ENCODE data around the gene TCF3.
"Not testable (repeated sequence)": the region's sequence is repeated elsewhere in the genome, so short reads cannot be mapped to it uniquely, and the experiment has no call there.

TCF3 gene

DNA sequence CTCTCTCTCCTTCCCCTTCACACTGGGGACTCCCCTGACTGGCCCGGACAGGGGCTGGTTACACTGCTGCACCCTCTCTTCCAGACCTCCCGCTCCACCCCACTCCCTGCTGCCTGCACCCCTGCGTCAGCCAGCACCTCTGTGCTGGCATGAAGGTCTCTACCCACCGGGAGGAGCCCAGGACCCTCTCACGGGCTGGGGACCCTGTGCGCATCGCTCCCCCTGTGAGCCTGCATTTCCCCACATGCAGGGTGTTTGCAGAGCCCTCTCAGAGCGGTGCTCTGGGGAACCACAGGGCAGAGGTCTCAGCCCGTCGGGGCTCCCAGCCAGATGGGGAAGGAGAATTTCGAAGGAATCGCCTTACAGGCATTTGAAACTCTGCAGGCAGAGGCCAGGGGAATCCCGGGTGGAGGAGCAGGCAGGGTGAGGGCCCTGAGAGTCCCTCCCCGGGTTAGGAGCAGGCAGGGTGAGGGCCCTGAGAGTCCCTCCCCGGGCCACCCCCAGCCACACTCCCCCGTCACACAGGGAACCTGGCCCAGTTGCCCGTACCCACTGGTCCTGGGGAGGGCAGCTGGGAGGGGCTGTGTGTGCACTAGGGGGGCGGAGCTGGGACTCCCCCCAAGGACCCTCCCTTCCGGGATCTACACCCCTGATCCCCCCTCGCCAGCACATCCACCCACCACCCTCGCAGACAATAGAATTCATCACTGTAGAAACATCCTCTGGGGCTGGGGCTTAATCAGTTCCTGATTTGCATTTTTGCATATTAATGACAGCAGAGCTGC is 16.3 kb upstream of the TCF3 start:
- Mint-ChIP-seq H3K4me3 (peak overlapping the region; percentile 16), H3K4me1 (peaks cover 16% of the 10 kb centered on the region)
- DNase-seq (ENCODE audit: low spot score in 2 of 2): no peak

DNA sequence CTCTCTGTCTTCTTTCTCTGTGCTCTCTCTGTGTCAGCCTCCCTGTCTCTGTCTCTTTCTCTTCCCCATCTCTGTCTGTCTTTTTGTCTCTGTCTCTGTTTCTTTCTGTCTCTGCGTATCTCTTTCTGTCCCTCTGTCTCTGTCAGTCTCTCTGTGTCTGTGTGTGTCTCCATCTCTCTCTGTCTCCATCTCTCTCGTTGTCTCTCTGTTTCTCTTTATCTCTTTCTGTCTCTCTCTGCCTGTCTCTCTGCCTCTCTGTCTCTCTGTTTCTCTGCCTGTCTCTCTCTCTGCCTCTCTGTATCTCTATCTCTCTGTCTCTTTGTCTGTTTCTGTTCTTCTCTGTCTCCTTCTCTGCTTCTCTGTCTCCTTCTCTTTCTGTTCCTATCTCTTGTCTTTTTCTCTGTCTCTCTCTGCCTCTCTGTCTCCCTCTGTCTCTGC is 15.7 kb upstream of the TCF3 start:
- no peak overlapping the region for H3K27ac Mint-ChIP-seq (ENCODE audit: low read depth)
- peak overlapping the region; percentile 7 for H3K4me3 Mint-ChIP-seq
- peaks cover 4% of the 10 kb centered on the region for H3K36me3 Mint-ChIP-seq (ENCODE audit: insufficient read depth)
- H3K27me3 Mint-ChIP-seq: peaks cover 40% of the 10 kb centered on the region
- H3K9me3 Mint-ChIP-seq: no peaks in the 10 kb centered on the region
- peaks cover 16% of the 10 kb centered on the region for H3K4me1 Mint-ChIP-seq
- DNase-seq (ENCODE audit: low spot score in 2 of 2) (no peak), ATAC-seq (replicated peaks; ENCODE audit: extremely low read depth, poor library complexity, severe bottlenecking) (no peak)

More for the DNA sequence above, 16.3 kb upstream of the TCF3 start:
- no peak overlapping the region for H3K27ac Mint-ChIP-seq (ENCODE audit: low read depth)
- ATAC-seq (replicated peaks; ENCODE audit: extremely low read depth, poor library complexity, severe bottlenecking): peak; percentile 70
- peaks cover 46% of the 10 kb centered on the region for H3K27me3 Mint-ChIP-seq
- H3K36me3 Mint-ChIP-seq (ENCODE audit: insufficient read depth): peaks cover 5% of the 10 kb centered on the region
- no peaks in the 10 kb centered on the region for H3K9me3 Mint-ChIP-seq

DNA sequence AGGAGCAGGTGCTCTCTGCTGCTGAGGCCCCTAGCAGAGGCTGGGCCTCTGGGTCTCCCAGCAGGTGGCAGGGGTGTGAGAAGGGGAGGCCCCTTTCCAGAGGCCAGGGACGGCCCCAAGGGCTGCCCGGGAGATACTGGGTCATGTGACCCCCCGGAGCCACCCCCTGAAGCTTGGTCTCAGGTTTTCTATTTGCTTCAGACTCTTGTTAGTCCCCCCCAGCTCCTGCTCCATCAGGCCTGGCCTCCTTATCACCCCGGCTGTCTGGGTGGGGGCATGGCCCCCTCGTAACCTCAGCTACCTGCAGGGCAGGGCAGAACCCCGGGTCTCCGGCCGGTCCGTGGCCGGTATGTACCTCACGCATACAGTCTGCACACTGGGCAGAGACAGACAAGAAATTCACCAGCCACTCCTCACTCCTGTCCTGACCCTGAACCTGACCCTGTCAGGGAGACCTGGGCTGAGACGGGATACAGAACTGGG is 13.2 kb upstream of the TCF3 start:
- H3K36me3 Mint-ChIP-seq (ENCODE audit: insufficient read depth): peaks cover 3% of the 10 kb centered on the region
- H3K27ac Mint-ChIP-seq (ENCODE audit: low read depth): no peak overlapping the region
- H3K27me3 Mint-ChIP-seq: peaks cover 35% of the 10 kb centered on the region
- H3K9me3 Mint-ChIP-seq: no peaks in the 10 kb centered on the region
- ATAC-seq (replicated peaks; ENCODE audit: extremely low read depth, poor library complexity, severe bottlenecking) (no peak), DNase-seq (ENCODE audit: low spot score in 2 of 2) (no peak)
- peaks cover 16% of the 10 kb centered on the region for H3K4me1 Mint-ChIP-seq
- no peak overlapping the region for H3K4me3 Mint-ChIP-seq

DNA sequence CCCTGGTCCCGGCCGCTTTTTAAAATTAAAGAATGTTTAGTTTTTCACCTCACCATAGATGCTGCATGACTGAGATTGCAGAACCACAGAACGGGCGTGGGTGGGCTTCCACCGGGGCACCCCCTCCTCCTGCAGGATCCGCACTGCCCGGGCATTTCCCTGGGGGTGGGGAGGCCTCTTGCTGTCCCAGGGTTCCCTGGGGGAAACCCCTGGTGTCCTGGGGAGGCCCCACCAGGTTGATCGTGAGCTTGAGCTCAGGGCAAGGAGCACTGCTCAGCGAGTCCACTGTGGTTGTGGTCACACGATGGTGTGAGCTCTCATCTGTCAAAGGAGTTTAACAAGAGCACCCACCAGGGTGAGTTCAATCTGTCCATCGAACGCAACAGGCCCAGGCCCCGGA is 11.4 kb upstream of the TCF3 start:
- ATAC-seq (replicated peaks; ENCODE audit: extremely low read depth, poor library complexity, severe bottlenecking): no peak
- no peaks in the 10 kb centered on the region for H3K36me3 Mint-ChIP-seq (ENCODE audit: insufficient read depth)
- H3K4me3 Mint-ChIP-seq: no peak overlapping the region
- H3K27me3 Mint-ChIP-seq: peaks cover 25% of the 10 kb centered on the region
- no peaks in the 10 kb centered on the region for H3K9me3 Mint-ChIP-seq
- H3K27ac Mint-ChIP-seq (ENCODE audit: low read depth): no peak overlapping the region
- no peak for DNase-seq (ENCODE audit: low spot score in 2 of 2)
- H3K4me1 Mint-ChIP-seq: peaks cover 12% of the 10 kb centered on the region

DNA sequence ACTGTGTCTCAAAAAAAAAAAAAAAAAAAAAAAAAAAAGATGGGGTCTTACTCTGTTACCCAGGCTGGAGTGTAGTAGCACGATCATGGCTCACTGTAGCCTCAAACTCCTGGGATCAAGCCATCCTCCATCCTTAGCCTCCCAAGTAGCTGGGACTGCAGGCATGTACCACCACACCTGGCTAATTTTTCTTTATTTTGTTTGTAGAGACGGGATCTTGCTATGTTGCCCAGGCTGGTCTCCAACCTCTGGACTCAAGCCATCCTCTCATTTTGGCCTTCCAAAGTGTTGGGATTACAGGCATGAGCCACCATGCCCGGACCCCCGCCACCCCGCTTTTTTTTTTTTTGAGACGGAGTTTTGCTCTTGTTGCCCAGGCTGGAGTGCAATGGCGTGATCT is 10.8 kb upstream of the TCF3 start:
- peaks cover 25% of the 10 kb centered on the region for H3K27me3 Mint-ChIP-seq
- not testable (repeated sequence) for H3K9me3 Mint-ChIP-seq; H3K4me1 Mint-ChIP-seq; ATAC-seq (replicated peaks; ENCODE audit: extremely low read depth, poor library complexity, severe bottlenecking); H3K36me3 Mint-ChIP-seq (ENCODE audit: insufficient read depth); DNase-seq (ENCODE audit: low spot score in 2 of 2); H3K27ac Mint-ChIP-seq (ENCODE audit: low read depth); H3K4me3 Mint-ChIP-seq

DNA sequence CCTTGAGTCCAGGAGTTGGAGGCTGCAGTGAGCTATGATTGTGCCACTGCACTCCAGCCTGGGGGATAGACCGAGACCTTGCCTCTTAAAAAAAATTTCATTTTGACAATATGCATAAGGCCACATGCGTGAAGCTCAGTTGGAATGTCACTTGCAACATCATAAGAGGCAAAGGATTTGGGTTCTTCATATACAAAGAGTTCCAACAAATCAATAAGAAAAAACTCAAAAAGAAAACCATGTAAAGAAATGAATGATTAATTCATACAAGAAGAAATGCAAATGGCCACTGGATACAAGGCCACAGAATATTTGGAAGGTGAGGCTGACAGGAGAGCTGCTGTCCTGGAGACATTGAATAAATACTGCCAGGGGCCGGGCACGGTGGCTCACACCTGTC is 9.6 kb upstream of the TCF3 start:
- peaks cover 20% of the 10 kb centered on the region for H3K27me3 Mint-ChIP-seq
- H3K9me3 Mint-ChIP-seq: no peaks in the 10 kb centered on the region
- no peak overlapping the region for H3K4me3 Mint-ChIP-seq
- ATAC-seq (replicated peaks; ENCODE audit: extremely low read depth, poor library complexity, severe bottlenecking) (no peak), DNase-seq (ENCODE audit: low spot score in 2 of 2) (no peak)
- H3K4me1 Mint-ChIP-seq: no peaks in the 10 kb centered on the region
- H3K27ac Mint-ChIP-seq (ENCODE audit: low read depth): no peak overlapping the region
- H3K36me3 Mint-ChIP-seq (ENCODE audit: insufficient read depth): no peaks in the 10 kb centered on the region

DNA sequence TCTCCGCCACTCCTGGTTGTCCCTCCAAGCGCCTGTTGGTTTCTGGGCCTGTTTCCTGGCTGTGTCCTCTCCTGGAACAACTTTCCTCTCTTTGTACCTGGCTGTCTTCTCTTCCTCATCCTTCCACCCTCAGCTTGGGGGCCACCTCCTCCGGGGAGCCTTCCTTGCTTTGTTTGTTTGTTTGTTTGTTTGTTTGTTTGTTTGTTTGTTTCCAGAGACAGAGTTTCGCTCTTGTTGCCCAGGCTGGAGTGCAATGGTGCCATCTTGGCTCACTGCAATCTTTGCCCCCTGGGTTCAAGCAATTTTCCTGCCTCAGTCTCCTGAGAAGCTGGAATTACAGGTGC is 6.6 kb upstream of the TCF3 start:
- DNase-seq (ENCODE audit: low spot score in 2 of 2): no peak
- Mint-ChIP-seq H3K4me3 (no peak overlapping the region), H3K36me3 (ENCODE audit: insufficient read depth) (peaks cover 1% of the 10 kb centered on the region), H3K27me3 (peaks cover 25% of the 10 kb centered on the region), H3K9me3 (no peaks in the 10 kb centered on the region), H3K4me1 (no peaks in the 10 kb centered on the region), H3K27ac (ENCODE audit: low read depth) (no peak overlapping the region)
- no peak for ATAC-seq (replicated peaks; ENCODE audit: extremely low read depth, poor library complexity, severe bottlenecking)

DNA sequence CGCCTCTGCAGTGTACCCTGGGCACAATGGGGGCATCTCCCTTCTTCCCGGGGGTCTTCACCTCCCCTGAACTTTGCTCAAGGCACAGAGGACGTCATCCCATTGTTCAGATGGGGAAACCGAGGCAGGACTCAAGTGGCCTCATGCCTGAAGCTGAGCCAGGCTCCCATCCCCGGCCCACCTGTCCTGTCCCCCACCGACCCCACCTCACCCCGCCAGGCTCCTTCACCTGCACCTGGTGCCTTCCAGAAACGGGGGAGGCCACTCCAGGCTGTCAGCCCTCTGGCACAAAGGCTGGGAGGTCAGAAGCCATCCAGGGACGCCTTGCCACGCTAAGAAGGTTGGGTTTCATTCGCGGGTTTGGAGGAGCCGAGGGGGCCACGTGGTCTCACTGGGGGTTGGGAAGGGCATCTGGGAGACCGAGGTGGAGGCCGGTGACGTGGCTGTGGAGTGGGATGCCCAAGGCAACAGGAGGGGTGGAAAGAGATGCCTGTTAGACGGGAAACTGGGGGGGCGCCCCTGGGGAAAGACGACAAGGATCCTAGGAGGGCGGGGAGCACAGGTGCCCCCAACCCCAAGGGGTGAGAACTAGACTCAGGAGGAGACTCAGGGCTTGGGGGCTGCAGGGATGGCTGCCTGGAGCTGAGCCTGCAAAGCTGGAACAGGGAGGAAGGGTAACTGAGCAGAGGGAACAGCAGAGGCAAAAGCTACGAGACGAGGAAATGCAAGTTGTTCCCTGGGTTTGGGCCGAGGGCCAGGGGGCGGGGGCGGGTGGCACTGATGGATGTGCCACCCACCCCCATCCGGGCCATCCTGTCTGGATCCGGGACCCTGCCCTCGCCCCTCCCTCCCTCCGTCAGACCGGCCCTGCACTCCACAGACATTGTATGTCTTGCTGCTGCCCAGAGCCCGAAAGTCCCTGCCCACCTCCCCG is 6.0 kb upstream of the TCF3 start:
- Mint-ChIP-seq H3K4me1 (no peaks in the 10 kb centered on the region), H3K27ac (ENCODE audit: low read depth) (no peak overlapping the region), H3K4me3 (no peak overlapping the region), H3K9me3 (no peaks in the 10 kb centered on the region), H3K27me3 (peaks cover 25% of the 10 kb centered on the region), H3K36me3 (ENCODE audit: insufficient read depth) (peaks cover 1% of the 10 kb centered on the region)
- ATAC-seq (replicated peaks; ENCODE audit: extremely low read depth, poor library complexity, severe bottlenecking) (no peak), DNase-seq (ENCODE audit: low spot score in 2 of 2) (no peak)

DNA sequence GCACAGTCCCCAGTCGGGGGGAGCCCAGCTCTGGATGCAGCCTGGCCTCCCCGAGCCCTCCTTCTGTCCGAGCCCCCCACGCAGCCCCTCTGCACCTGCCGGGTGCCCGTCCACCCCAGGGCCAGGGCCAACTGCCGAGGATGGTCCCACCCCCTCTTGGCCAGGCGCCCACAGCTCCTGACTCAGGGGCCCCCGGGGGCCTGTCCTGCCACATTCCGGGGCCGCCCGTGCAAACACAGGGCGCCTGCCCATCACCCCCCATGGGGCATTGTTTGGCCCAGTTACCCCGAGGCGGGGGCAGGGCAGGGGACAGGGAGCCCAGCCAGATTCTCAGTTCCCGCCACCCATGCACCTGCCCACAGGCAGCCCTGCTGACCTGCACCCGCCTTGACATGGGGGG is 5.3 kb upstream of the TCF3 start:
- no peaks in the 10 kb centered on the region for H3K9me3 Mint-ChIP-seq
- peaks cover 7% of the 10 kb centered on the region for H3K36me3 Mint-ChIP-seq (ENCODE audit: insufficient read depth)
- no peak overlapping the region for H3K27ac Mint-ChIP-seq (ENCODE audit: low read depth)
- H3K4me1 Mint-ChIP-seq: no peaks in the 10 kb centered on the region
- DNase-seq (ENCODE audit: low spot score in 2 of 2) (no peak), ATAC-seq (replicated peaks; ENCODE audit: extremely low read depth, poor library complexity, severe bottlenecking) (no peak)
- peaks cover 25% of the 10 kb centered on the region for H3K27me3 Mint-ChIP-seq
- no peak overlapping the region for H3K4me3 Mint-ChIP-seq

DNA sequence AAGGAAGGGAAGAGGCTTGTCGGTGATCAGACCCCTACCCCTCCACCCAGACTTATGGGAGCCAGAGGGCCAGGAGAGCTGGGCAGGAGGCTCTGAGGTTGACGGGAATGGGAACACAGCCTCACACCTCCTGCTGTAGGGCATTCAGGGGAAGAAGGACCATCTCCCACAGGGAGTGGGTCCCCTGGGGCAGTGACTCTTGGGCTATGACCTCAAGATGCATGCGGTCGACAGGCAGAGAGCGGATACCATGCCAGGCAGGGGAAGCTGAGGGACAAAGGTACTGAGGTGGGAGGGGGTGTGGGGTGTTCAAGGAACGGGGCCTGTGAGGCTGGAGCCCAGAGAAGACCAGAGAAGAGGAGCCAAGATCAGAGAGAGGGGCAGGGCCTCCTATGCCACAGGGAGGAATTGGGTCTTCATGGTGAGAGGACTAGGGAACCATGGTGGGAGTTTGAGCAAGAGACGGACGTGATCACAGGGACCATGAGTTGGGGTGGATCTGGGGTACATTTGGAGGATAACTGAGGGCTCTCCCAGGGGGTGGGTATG is 4.6 kb upstream of the TCF3 start:
- Mint-ChIP-seq H3K9me3 (no peaks in the 10 kb centered on the region), H3K27ac (ENCODE audit: low read depth) (no peak overlapping the region)

DNA sequence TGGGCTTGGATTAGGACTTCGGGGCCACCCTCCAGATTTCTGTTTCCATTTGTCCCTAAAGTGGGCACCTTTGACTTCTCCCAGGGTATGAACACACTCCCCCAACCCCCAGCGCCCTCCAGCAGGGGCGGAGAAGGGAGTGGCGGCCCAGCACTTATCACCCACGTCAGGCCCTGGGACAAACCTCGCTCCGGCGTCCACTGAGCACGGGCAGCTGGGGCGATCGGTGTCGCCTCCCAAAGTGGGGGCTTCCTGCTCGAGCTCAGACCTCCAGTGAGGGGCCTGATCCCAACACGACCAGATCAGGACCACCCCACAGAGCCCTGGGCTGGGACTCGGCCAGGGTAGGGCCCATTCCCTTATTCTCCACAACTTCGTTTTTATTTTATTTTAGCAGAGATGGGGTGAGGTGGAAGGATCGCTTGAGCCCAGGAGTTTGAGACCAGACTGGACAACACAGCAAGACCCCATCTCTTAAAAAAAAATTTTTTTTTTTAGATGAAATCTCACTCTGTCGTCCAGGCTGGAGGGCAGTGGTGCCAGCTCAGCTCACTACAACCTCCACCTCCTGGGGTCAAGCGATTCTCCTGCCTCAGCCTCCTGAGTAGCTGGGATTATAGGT is 3.7 kb upstream of the TCF3 start:
- H3K36me3 Mint-ChIP-seq (ENCODE audit: insufficient read depth): peaks cover 13% of the 10 kb centered on the region
- no peaks in the 10 kb centered on the region for H3K9me3 Mint-ChIP-seq
- H3K27me3 Mint-ChIP-seq: peaks cover 25% of the 10 kb centered on the region
- H3K4me1 Mint-ChIP-seq: peaks cover 4% of the 10 kb centered on the region
- ATAC-seq (replicated peaks; ENCODE audit: extremely low read depth, poor library complexity, severe bottlenecking): no peak
- H3K27ac Mint-ChIP-seq (ENCODE audit: low read depth): no peak overlapping the region
- H3K4me3 Mint-ChIP-seq: no peak overlapping the region
- DNase-seq (ENCODE audit: low spot score in 2 of 2): no peak

More for the DNA sequence above, 4.6 kb upstream of the TCF3 start:
- H3K4me1 Mint-ChIP-seq: no peaks in the 10 kb centered on the region
- H3K36me3 Mint-ChIP-seq (ENCODE audit: insufficient read depth): peaks cover 10% of the 10 kb centered on the region
- no peak overlapping the region for H3K4me3 Mint-ChIP-seq
- DNase-seq (ENCODE audit: low spot score in 2 of 2): no peak
- peaks cover 25% of the 10 kb centered on the region for H3K27me3 Mint-ChIP-seq
- no peak for ATAC-seq (replicated peaks; ENCODE audit: extremely low read depth, poor library complexity, severe bottlenecking)
